HepG2 (cell line): ENCODE data around the gene NEDD8. TPM values are rescaled to one million over a fixed set of nuclear protein-coding genes. Genes with fewer than 3 reads are reported as not detected.

Experiments used
- MXI1 ChIP-seq: IDR thresholded peaks from 3 replicates; pipeline ENCODE4 v1.6.1; 2012; ENCODE audit warnings: low read depth, low read length, inconsistent platforms, borderline replicate concordance
- NKX3-1 ChIP-seq: sonication (generic); formaldehyde crosslinking; IDR thresholded peaks from 2 replicates; pipeline ENCODE4 v1.5.0; 2020; ENCODE audit warnings: missing genetic modification reagents
- PLRG1 ChIP-seq: fragments of 450-650 bp; conservative IDR thresholded peaks from 2 replicates; pipeline ENCODE4 v1.6.1; 2016
- TFAP4 ChIP-seq: sonication (generic); IDR thresholded peaks from 2 replicates; pipeline ENCODE4 v1.6.1; 2016; ENCODE audit warnings: low read depth, borderline replicate concordance
- ZNF230 ChIP-seq: sonication (generic); formaldehyde crosslinking; IDR thresholded peaks from 2 replicates; pipeline ENCODE4 v1.4.0; 2020; ENCODE audit warnings: mild to moderate bottlenecking, missing genetic modification reagents
- ZNF281 ChIP-seq: sonication (generic); formaldehyde crosslinking; IDR thresholded peaks from 2 replicates; pipeline ENCODE4 v1.4.0; 2020; ENCODE audit warnings: missing genetic modification reagents, borderline replicate concordance
- ZNF318 ChIP-seq: sonication (generic); formaldehyde crosslinking; IDR thresholded peaks from 2 replicates; pipeline ENCODE4 v1.4.0; 2020; ENCODE audit warnings: mild to moderate bottlenecking, missing genetic modification reagents
- ZNF549 ChIP-seq: sonication (generic); formaldehyde crosslinking; IDR thresholded peaks from 2 replicates; pipeline ENCODE4 v1.5.0; 2020; ENCODE audit warnings: missing genetic modification reagents
- ZNF552 ChIP-seq: sonication (generic); formaldehyde crosslinking; IDR thresholded peaks from 2 replicates; pipeline ENCODE4 v1.9.0; 2022; ENCODE audit warnings: missing genetic modification reagents, mild to moderate bottlenecking, borderline replicate concordance
- ZNF652 ChIP-seq: IDR thresholded peaks from 2 replicates; pipeline ENCODE4 v1.6.1; 2016; ENCODE audit warnings: low read depth, borderline replicate concordance
- ZNF720 ChIP-seq: sonication (generic); formaldehyde crosslinking; IDR thresholded peaks from 2 replicates; pipeline ENCODE4 v1.4.0; 2020; ENCODE audit warnings: missing genetic modification reagents
- ZNF781 ChIP-seq: sonication (generic); formaldehyde crosslinking; IDR thresholded peaks from 2 replicates; pipeline ENCODE4 v1.5.1; 2020; ENCODE audit warnings: borderline replicate concordance, mild to moderate bottlenecking, missing genetic modification reagents; ENCODE audit errors: not compliant biosample characterization
- polyA plus RNA-seq, 8 experiments: library from polyadenylated mRNA; depleted of rRNA in 3 of 8; stranded (reverse) in 7 of 8; unstranded in 1 of 8; fragments of >200 nt; fragmentation: Illumina TruSeq in 4 of 8; extraction: Trizol in 4 of 8; gene quantifications; 2 replicates each; pipeline versions ENCODE4 v1.2.1 to v1.2.3, GENCODE V29; 2011 to 2016; ENCODE audit warnings: low read depth in 4 of 8, missing spikeins in 1 of 8, mixed read lengths in 1 of 8; ENCODE audit not compliant: insufficient read depth in 1 of 8
- total RNA-seq, 5 experiments: library from RNA; depleted of rRNA; stranded (reverse); fragments of >200 nt; fragmentation: Illumina TruSeq; extraction: Trizol; gene quantifications; 2 replicates each; pipeline ENCODE4 v1.2.3, GENCODE V29; 2016; ENCODE audit warnings: low read depth in 1 of 5
- TF ChIP-seq, protein P1 (sequence below): sonication (generic); formaldehyde crosslinking; IDR thresholded peaks from 2 replicates; pipeline ENCODE4 v1.5.0; 2020; ENCODE audit warnings: missing genetic modification reagents, mild to moderate bottlenecking, borderline replicate concordance
- TF ChIP-seq, protein P2 (sequence below): IDR thresholded peaks from 2 replicates; pipeline ENCODE4 v1.6.1; 2016; ENCODE audit warnings: missing compliant biosample characterization, missing genetic modification reagents, borderline replicate concordance

The NEDD8 gene
- total and polyA plus RNA-seq, 2 of the 13 experiments (the other 11 are each of a cell fraction or from before 2014, with no cell fraction given): 535 to 713 TPM

- TF ChIP-seq MXI1 (peak; percentile 94; the same call in 2 of the 3 replicates), ZNF781 (peak; percentile 99), TFAP4 (peak; percentile 93), ZNF720 (peak; percentile 88; the same call in 1 of the 2 replicates), ZNF281 (CRISPR knock-in tag) (peak; percentile 20; the same call in 1 of the 2 replicates), ZNF652 (CRISPR knock-in tag) (peak; percentile 79), PLRG1 (no peak), ZNF549 (CRISPR knock-in tag) (no peak), ZNF318 (CRISPR knock-in tag) (peak; percentile 95), ZNF552 (peak; percentile 88; the same call in 1 of the 2 replicates), ZNF230 (peak; percentile 99), NKX3-1 (peak; percentile 94)
- TF ChIP-seq, protein P1, sequence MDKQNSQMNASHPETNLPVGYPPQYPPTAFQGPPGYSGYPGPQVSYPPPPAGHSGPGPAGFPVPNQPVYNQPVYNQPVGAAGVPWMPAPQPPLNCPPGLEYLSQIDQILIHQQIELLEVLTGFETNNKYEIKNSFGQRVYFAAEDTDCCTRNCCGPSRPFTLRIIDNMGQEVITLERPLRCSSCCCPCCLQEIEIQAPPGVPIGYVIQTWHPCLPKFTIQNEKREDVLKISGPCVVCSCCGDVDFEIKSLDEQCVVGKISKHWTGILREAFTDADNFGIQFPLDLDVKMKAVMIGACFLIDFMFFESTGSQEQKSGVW (CRISPR knock-in tag): no peak
- TF ChIP-seq, protein P2, sequence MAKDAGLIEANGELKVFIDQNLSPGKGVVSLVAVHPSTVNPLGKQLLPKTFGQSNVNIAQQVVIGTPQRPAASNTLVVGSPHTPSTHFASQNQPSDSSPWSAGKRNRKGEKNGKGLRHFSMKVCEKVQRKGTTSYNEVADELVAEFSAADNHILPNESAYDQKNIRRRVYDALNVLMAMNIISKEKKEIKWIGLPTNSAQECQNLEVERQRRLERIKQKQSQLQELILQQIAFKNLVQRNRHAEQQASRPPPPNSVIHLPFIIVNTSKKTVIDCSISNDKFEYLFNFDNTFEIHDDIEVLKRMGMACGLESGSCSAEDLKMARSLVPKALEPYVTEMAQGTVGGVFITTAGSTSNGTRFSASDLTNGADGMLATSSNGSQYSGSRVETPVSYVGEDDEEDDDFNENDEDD (CRISPR knock-in tag): peak; percentile 84
Measured at GRCh38 chr14:24215495-24216344, 16.4 kb downstream of the NEDD8 start, which contains the start of gene MDP1 (continued).
